Tibial nerve (tissue), 4 donors: Measurements from ENCODE around the gene UCP3.

Experiments used
- EP300 ChIP-seq, 2 donors: sonication (generic); formaldehyde crosslinking; IDR thresholded peaks; one replicate each; pipeline ENCODE4 v1.6.1; 2017; ENCODE audit warnings: antibody characterized with exemption in 2 of 2, mild to moderate bottlenecking in 1 of 2
- POLR2A ChIP-seq, 2 donors: fragments of 450-650 bp; IDR thresholded peaks; one replicate each; pipeline ENCODE4 v1.6.1; 2017; ENCODE audit warnings: antibody characterized with exemption in 2 of 2, mild to moderate bottlenecking in 2 of 2, moderate library complexity in 2 of 2
- TF ChIP-seq, protein P1 (sequence below), 5 experiments: fragments of 200-600 bp in 3 of 5; fragments of 450-650 bp in 2 of 5; sonication (generic) in 3 of 5; IDR thresholded peaks; one replicate each; pipeline ENCODE4 v1.5.1; 2016 to 2019; ENCODE audit warnings: antibody characterized with exemption in 5 of 5, mild to moderate bottlenecking in 3 of 5, moderate library complexity in 2 of 5

DNA sequence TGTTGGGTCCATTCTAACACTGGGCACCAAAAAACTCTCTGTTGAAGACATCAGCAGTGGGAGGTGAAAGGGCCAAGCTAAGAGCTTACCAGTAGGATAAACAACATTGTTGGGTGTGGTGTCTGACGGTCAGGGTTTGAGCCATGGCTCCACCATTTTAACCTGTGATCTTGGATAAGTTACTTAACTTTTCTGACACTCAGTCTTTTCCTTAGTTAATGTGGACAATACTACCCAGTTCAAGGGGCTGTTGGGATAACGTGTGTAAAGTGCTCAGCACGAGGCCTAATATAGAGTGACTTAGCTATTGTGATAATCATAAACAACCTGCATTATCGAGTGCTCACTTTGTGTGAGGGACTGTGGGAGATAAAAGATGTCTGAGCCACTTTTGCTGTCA lies 6.1 kb downstream of the UCP3 start:
- TF ChIP-seq, protein P1, sequence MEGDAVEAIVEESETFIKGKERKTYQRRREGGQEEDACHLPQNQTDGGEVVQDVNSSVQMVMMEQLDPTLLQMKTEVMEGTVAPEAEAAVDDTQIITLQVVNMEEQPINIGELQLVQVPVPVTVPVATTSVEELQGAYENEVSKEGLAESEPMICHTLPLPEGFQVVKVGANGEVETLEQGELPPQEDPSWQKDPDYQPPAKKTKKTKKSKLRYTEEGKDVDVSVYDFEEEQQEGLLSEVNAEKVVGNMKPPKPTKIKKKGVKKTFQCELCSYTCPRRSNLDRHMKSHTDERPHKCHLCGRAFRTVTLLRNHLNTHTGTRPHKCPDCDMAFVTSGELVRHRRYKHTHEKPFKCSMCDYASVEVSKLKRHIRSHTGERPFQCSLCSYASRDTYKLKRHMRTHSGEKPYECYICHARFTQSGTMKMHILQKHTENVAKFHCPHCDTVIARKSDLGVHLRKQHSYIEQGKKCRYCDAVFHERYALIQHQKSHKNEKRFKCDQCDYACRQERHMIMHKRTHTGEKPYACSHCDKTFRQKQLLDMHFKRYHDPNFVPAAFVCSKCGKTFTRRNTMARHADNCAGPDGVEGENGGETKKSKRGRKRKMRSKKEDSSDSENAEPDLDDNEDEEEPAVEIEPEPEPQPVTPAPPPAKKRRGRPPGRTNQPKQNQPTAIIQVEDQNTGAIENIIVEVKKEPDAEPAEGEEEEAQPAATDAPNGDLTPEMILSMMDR (IDR thresholded peaks at IDR 0.05): no peak
- TF ChIP-seq POLR2A (IDR thresholded peaks at IDR 0.05) (no peak), EP300 (IDR thresholded peaks at IDR 0.05) (no peak)
